Measurements from ENCODE around the gene PKD1L1.
"Not testable (repeated sequence)": the region's sequence is repeated elsewhere in the genome, so short reads cannot be mapped to it uniquely, and the experiment has no call there.

PKD1L1 gene

GRCh38 chr7:47967123-47967522 is 18.9 kb upstream of the PKD1L1 start:
- DNase-seq (ENCODE audit: low read depth): no peak
- no peak overlapping the region for H3K4me3 ChIP-seq (ENCODE audit: low read depth, low read length)

- DNase-seq (ENCODE audit: low read depth): no peak
- no peak overlapping the region for H3K4me3 ChIP-seq (ENCODE audit: low read depth, low read length)
These were observed 17.2 kb upstream of the PKD1L1 start for GRCh38 chr7:47965456-47965855.

GRCh38 chr7:47962262-47962661 is 14.0 kb upstream of the PKD1L1 start:
- DNase-seq (ENCODE audit: low read depth): no peak
- no peak overlapping the region for H3K4me3 ChIP-seq (ENCODE audit: low read depth, low read length)

GRCh38 chr7:47957156-47957555 is 8.9 kb upstream of the PKD1L1 start:
- no peak for DNase-seq (ENCODE audit: low read depth)

GRCh38 chr7:47956220-47956619 is 8.0 kb upstream of the PKD1L1 start:
- DNase-seq (ENCODE audit: low read depth): no peak
- H3K4me3 ChIP-seq (ENCODE audit: low read depth, low read length): no peak overlapping the region

More at GRCh38 chr7:47957156-47957555, 8.9 kb upstream of the PKD1L1 start:
- no peak overlapping the region for H3K4me3 ChIP-seq (ENCODE audit: low read depth, low read length)

GRCh38 chr7:47954231-47954911 is 6.1 kb upstream of the PKD1L1 start:
- no peak overlapping the region for H3K4me3 ChIP-seq (ENCODE audit: low read depth, low read length)
- DNase-seq (ENCODE audit: low read depth): no peak

GRCh38 chr7:47953822-47954221 is 5.6 kb upstream of the PKD1L1 start:
- H3K4me3 ChIP-seq (ENCODE audit: low read depth, low read length): no peak overlapping the region
- no peak for DNase-seq (ENCODE audit: low read depth)

- H3K4me3 ChIP-seq (ENCODE audit: low read depth, low read length): no peak overlapping the region
- DNase-seq (ENCODE audit: low read depth): no peak
These were observed 4.0 kb upstream of the PKD1L1 start for GRCh38 chr7:47952224-47952623.

- no peak overlapping the region for H3K4me3 ChIP-seq (ENCODE audit: low read depth, low read length)
- no peak for DNase-seq (ENCODE audit: low read depth)
These were observed 3.1 kb upstream of the PKD1L1 start for GRCh38 chr7:47951374-47951773.

GRCh38 chr7:47950714-47951113 is 2.4 kb upstream of the PKD1L1 start:
- DNase-seq (ENCODE audit: low read depth): no peak
- H3K4me3 ChIP-seq (ENCODE audit: low read depth, low read length): no peak overlapping the region

- no peak for DNase-seq (ENCODE audit: low read depth)
- H3K4me3 ChIP-seq (ENCODE audit: low read depth, low read length): no peak overlapping the region
These were observed 1.4 kb upstream of the PKD1L1 start for GRCh38 chr7:47949703-47950102.

- H3K4me3 ChIP-seq (ENCODE audit: low read depth, low read length): no peak overlapping the region
- no peak for DNase-seq (ENCODE audit: low read depth)
These were observed 914 bp downstream of the PKD1L1 start for GRCh38 chr7:47947355-47947749.

GRCh38 chr7:47946581-47947354 is 1.5 kb downstream of the PKD1L1 start:
- no peak overlapping the region for H3K4me3 ChIP-seq (ENCODE audit: low read depth, low read length)
- DNase-seq (ENCODE audit: low read depth): no peak

GRCh38 chr7:47945261-47946015 is 2.8 kb downstream of the PKD1L1 start:
- DNase-seq (ENCODE audit: low read depth): no peak

GRCh38 chr7:47944536-47945260 is 3.6 kb downstream of the PKD1L1 start:
- no peak overlapping the region for H3K4me3 ChIP-seq (ENCODE audit: low read depth, low read length)
- DNase-seq (ENCODE audit: low read depth): no peak

More at GRCh38 chr7:47945261-47946015, 2.8 kb downstream of the PKD1L1 start:
- H3K4me3 ChIP-seq (ENCODE audit: low read depth, low read length): no peak overlapping the region

- no peak overlapping the region for H3K4me3 ChIP-seq (ENCODE audit: low read depth, low read length)
- no peak for DNase-seq (ENCODE audit: low read depth)
These were observed 4.4 kb downstream of the PKD1L1 start for GRCh38 chr7:47943676-47944474.

- DNase-seq (ENCODE audit: low read depth); H3K4me3 ChIP-seq (ENCODE audit: low read depth, low read length): not testable (repeated sequence)
These were observed 5.6 kb downstream of the PKD1L1 start for GRCh38 chr7:47942651-47943050.

- H3K4me3 ChIP-seq (ENCODE audit: low read depth, low read length): no peak overlapping the region
- DNase-seq (ENCODE audit: low read depth): no peak
These were observed 6.1 kb downstream of the PKD1L1 start for GRCh38 chr7:47942132-47942531.

All from skeletal muscle cell (primary cell).